Neural progenitor cell (in vitro differentiated cells): ENCODE data around the gene RNF213.

ENCODE experiments used
- EZH2 ChIP-seq: fragments of 200-600 bp; sonication (generic); IDR thresholded peaks from 2 replicates; pipeline ENCODE4 v1.6.1; 2017; ENCODE audit warnings: antibody characterized with exemption, mild to moderate bottlenecking, moderate library complexity
- EZH2phosphoT487 ChIP-seq: fragments of 200-600 bp; sonication (generic); IDR thresholded peaks from 2 replicates; pipeline ENCODE4 v1.6.1; 2017; ENCODE audit warnings: antibody characterized with exemption
- TF ChIP-seq, protein P1 (sequence below): fragments of 200-600 bp; sonication (generic); IDR thresholded peaks from 2 replicates; pipeline ENCODE4 v1.5.1; 2017; ENCODE audit warnings: antibody characterized with exemption, mild to moderate bottlenecking

DNA sequence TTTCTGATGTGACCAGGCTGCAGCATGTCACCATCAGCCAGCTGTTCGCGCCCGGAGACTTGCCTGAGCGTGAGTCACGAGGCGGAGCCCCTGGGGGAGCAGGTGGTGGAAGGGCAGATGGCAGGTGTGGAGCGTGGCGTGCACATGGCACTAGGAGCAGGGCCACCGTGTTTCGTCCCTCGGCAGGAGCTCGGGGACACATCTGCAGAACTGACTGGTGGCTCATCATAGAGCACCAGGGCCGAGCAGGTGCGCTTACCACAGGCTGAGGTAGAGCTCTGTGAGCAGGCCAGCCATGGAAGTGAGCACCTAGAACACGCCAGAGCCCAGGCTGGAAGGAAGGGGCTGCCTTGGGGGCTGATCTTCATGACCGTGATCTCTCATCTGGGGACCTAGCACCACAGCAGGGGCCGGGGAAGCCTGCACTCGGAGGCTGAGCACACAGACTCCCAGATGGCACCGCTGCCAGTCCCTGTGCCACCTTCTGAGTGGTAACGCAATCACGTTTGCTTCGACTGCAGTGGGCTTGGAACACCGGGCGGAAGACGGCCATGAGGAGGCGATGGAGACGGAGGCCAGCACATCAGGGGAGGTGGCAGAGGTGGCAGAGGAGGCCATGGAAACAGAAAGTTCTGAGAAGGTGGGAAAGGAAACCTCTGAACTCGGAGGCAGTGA is 92.5 kb downstream of the RNF213 start:
- TF ChIP-seq, protein P1, sequence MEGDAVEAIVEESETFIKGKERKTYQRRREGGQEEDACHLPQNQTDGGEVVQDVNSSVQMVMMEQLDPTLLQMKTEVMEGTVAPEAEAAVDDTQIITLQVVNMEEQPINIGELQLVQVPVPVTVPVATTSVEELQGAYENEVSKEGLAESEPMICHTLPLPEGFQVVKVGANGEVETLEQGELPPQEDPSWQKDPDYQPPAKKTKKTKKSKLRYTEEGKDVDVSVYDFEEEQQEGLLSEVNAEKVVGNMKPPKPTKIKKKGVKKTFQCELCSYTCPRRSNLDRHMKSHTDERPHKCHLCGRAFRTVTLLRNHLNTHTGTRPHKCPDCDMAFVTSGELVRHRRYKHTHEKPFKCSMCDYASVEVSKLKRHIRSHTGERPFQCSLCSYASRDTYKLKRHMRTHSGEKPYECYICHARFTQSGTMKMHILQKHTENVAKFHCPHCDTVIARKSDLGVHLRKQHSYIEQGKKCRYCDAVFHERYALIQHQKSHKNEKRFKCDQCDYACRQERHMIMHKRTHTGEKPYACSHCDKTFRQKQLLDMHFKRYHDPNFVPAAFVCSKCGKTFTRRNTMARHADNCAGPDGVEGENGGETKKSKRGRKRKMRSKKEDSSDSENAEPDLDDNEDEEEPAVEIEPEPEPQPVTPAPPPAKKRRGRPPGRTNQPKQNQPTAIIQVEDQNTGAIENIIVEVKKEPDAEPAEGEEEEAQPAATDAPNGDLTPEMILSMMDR, result no peak
- TF ChIP-seq EZH2 (no peak), EZH2phosphoT487 (no peak)
